ENCODE data around the gene NCKAP1.

Gene NCKAP1

DNA sequence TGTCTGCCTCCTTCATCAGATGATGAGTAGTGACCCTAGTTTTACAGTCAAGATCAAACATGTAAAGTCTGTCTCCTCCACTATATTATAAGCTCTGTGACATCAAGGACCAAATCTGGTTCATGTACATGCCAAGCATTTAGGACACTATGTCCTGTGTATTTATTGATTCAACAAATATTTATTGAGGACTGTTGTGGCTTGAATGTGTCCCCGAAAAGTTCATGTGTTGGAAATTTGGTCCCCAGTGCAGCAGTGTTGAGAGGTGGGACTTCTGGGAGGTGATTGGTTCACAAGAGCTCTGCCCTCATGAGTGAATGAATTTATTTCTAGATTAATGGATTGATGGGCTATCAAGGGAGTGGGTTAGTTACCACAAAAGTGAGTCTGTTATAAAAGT, 125.2 kb downstream of the NCKAP1 start:
- TF ChIP-seq, protein P1, sequence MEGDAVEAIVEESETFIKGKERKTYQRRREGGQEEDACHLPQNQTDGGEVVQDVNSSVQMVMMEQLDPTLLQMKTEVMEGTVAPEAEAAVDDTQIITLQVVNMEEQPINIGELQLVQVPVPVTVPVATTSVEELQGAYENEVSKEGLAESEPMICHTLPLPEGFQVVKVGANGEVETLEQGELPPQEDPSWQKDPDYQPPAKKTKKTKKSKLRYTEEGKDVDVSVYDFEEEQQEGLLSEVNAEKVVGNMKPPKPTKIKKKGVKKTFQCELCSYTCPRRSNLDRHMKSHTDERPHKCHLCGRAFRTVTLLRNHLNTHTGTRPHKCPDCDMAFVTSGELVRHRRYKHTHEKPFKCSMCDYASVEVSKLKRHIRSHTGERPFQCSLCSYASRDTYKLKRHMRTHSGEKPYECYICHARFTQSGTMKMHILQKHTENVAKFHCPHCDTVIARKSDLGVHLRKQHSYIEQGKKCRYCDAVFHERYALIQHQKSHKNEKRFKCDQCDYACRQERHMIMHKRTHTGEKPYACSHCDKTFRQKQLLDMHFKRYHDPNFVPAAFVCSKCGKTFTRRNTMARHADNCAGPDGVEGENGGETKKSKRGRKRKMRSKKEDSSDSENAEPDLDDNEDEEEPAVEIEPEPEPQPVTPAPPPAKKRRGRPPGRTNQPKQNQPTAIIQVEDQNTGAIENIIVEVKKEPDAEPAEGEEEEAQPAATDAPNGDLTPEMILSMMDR (IDR thresholded peaks at IDR 0.05): no peak
- no peak overlapping the region for H3K27ac Mint-ChIP-seq
- H3K4me3 Mint-ChIP-seq: no peak overlapping the region
- peaks cover 24% of the 10 kb centered on the region for H3K4me1 Mint-ChIP-seq
- DNase-seq: no peak
- H3K36me3 Mint-ChIP-seq (ENCODE audit: low read depth): peaks cover 88% of the 10 kb centered on the region
- no peaks in the 10 kb centered on the region for H3K27me3 Mint-ChIP-seq (ENCODE audit: low read depth, poor library complexity)
- H3K9me3 Mint-ChIP-seq: peaks cover 12% of the 10 kb centered on the region

DNA sequence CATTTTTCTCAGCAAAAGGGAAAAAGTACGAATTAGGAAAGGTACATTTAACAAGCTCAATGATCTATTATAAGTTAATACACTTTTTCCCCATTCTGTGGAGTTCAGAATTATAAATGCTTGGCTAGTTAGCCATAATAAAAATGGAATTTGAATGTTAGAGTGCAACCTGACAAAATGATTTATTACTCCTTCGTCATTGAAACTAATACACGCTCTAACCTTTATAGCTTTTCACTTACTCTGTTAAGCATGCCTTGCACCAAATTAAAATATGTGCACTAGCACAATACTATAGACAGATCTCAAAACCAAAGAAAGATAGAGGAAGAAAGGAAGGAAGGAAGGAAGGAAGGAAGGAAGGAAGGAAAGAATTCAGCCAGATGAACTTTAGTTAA, 125.7 kb downstream of the NCKAP1 start:
- Mint-ChIP-seq H3K36me3 (ENCODE audit: low read depth) (peaks cover 86% of the 10 kb centered on the region), H3K27me3 (ENCODE audit: low read depth, poor library complexity) (no peaks in the 10 kb centered on the region), H3K4me1 (peaks cover 26% of the 10 kb centered on the region), H3K9me3 (peaks cover 13% of the 10 kb centered on the region), H3K27ac (no peak overlapping the region), H3K4me3 (no peak overlapping the region)
- TF ChIP-seq, protein P1 (IDR thresholded peaks at IDR 0.05): no peak
- DNase-seq: no peak

DNA sequence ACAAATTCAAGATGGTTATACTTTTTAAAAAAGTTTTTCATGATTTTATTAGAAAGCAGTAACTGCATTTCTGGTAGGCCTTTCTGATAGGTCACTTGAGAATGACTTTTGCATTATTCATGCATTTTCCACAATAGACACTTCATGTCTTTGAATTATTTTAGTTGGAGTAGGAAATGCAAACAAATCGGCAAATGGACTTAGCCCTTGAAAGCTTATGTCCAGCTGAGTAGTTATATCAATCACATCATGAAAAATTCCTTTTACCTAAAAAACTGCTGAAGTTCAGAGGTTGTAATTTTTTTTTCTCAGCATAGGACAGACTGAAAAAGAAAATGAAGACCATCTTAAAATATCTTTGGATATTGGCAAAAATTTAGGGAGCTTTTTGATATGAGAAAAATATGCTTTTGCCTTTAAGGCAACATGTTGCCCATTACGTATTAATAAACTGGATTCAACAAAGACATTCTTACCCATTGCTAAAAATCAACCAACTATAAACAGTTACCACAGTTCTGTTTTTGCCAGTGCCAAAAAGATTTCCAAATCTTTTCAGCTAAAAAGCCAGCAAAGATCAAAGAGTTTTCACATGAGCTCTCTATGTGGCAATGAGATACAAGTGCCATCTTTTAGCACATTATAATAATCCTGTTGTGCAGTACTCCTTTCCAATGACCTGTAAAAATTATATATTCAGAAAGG, 126.3 kb downstream of the NCKAP1 start:
- peaks cover 19% of the 10 kb centered on the region for H3K9me3 Mint-ChIP-seq
- peaks cover 86% of the 10 kb centered on the region for H3K36me3 Mint-ChIP-seq (ENCODE audit: low read depth)

DNA sequence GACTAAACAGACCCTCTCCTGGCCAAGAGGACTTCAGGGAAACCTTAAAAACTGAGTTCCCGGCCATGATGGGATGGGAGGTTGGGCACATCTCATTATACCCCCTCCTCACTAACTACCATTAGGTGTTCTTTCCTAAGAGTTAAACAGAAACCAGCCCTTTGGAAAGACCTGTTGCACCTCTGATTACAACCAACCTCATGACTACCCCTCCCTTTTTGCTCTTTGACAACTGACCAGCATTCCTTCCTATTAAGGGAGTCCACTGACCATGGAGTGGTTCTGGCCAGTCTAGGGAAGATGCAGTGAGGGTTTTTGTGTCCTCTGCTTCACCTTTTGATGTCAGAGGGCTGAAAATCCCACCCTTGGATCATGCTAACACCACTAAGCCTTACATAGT, 127.3 kb downstream of the NCKAP1 start:
- no peak overlapping the region for H3K4me3 Mint-ChIP-seq
- H3K27ac Mint-ChIP-seq: peak overlapping the region; percentile 75
- DNase-seq: no peak
- peaks cover 37% of the 10 kb centered on the region for H3K4me1 Mint-ChIP-seq
- no peaks in the 10 kb centered on the region for H3K27me3 Mint-ChIP-seq (ENCODE audit: low read depth, poor library complexity)
- TF ChIP-seq, protein P1 (IDR thresholded peaks at IDR 0.05): no peak
- peaks cover 14% of the 10 kb centered on the region for H3K9me3 Mint-ChIP-seq
- H3K36me3 Mint-ChIP-seq (ENCODE audit: low read depth): peaks cover 81% of the 10 kb centered on the region

More for the DNA sequence above, 126.3 kb downstream of the NCKAP1 start:
- TF ChIP-seq, protein P1 (IDR thresholded peaks at IDR 0.05): no peak
- no peaks in the 10 kb centered on the region for H3K27me3 Mint-ChIP-seq (ENCODE audit: low read depth, poor library complexity)
- peaks cover 32% of the 10 kb centered on the region for H3K4me1 Mint-ChIP-seq
- H3K27ac Mint-ChIP-seq: no peak overlapping the region
- H3K4me3 Mint-ChIP-seq: no peak overlapping the region
- DNase-seq: no peak

DNA sequence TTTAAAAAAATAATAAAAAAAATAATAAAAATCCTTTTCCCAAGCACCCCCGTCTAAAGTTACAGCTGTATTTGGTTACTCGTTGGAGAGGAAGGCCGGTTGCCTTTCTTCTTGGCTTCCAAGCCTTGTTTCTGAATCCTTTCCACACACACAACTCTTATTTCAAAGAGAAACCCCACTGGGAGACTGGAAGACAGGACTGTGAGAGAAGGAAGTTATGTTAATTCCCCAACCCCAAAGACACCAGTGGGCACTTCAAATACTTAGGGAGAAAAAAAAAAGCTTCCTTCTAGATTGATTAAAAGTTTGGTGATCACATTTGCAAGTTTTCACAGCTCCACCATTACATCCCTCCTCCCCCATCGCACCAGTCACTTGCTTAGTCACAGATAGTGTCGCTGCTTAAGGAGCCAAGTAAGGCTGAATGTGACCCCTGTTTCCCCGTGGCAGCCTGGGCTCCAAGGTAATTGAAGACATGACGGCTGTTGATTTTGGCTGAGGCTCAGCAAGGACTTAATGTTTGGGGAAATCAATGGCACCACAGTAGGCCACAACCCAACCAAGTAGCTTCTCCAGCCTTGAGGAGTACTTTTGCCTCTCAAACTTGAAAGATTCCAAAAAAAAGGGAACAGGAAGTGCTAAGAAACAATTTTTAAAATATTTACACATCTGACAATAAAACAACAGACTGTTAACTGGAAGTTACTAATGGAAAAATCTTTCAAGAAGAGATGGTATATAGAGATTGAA, 131.0 kb downstream of the NCKAP1 start:
- Mint-ChIP-seq H3K27ac (peak overlapping the region; percentile 98), H3K9me3 (peaks cover 14% of the 10 kb centered on the region), H3K27me3 (ENCODE audit: low read depth, poor library complexity) (no peaks in the 10 kb centered on the region), H3K4me3 (peak overlapping the region; percentile 23), H3K36me3 (ENCODE audit: low read depth) (peaks cover 57% of the 10 kb centered on the region), H3K4me1 (peaks cover 23% of the 10 kb centered on the region)
- peak; percentile 8 for DNase-seq
- TF ChIP-seq, protein P1 (IDR thresholded peaks at IDR 0.05): no peak
